SK-N-SH (cell line): Measurements from ENCODE around the gene LRRC10B. TPM values are rescaled to one million over a fixed set of nuclear protein-coding genes. Genes with fewer than 3 reads are reported as not detected.

Source experiments
- CTCF ChIA-PET: fragments of 300-600, 350-600 bp; formaldehyde crosslinking; extraction: SDS; loops from one replicate; lab custom pipeline; 2021; lab: Yijun Ruan, JAX
- POLR2A ChIA-PET: fragments of 350-600 bp; sonication (Branson Sonifier 250); formaldehyde crosslinking; extraction: SDS; loops from one replicate; lab custom pipeline; 2020; ENCODE audit warnings: antibody characterized with exemption, inconsistent platforms; lab: Yijun Ruan, JAX
- DNase-seq: peaks from one replicate; pipeline ENCODE4 v3.0.0; 2012
- H2AFZ ChIP-seq: fragments of 200-600 bp; sonication (generic); 2 replicates; pipeline ENCODE4 v1.8.1; 2016; ENCODE audit warnings: antibody characterized with exemption, mild to moderate bottlenecking, low read depth
- H3F3A ChIP-seq: fragments of 200-600 bp; sonication (generic); replicated peaks from 2 replicates; pipeline ENCODE3; 2016; ENCODE audit warnings: antibody characterized with exemption, mild to moderate bottlenecking; ENCODE audit not compliant: insufficient read depth
- H3K27ac ChIP-seq, 2 experiments: fragments of 200-500 bp in 1 of 2; fragments of 200-600 bp in 1 of 2; sonication (Bioruptor generic) in 1 of 2; sonication (generic), shearing (Covaris generic) in 1 of 2; 2 replicates each; pipeline versions ENCODE4 v1.5.1 to v1.6.1; 2014 to 2016; ENCODE audit warnings: low read depth in 2 of 2, inconsistent platforms in 1 of 2, low read length in 1 of 2, mild to moderate bottlenecking in 1 of 2, mixed read lengths in 1 of 2
- H3K27me3 ChIP-seq: fragments of 200-600 bp; sonication (generic), shearing (Covaris generic); 2 replicates; pipeline ENCODE4 v1.6.1; 2016; ENCODE audit warnings: mixed run types; ENCODE audit not compliant: insufficient read depth
- H3K36me3 ChIP-seq, 2 experiments: fragments of 200-500 bp in 1 of 2; fragments of 200-600 bp in 1 of 2; sonication (Bioruptor generic) in 1 of 2; sonication (generic) in 1 of 2; replicated peaks in 1 of 2; 2 replicates each; pipeline versions ENCODE3 to v1.5.1; 2014 to 2016; ENCODE audit warnings: low read length in 1 of 2, mild to moderate bottlenecking in 1 of 2; ENCODE audit not compliant: insufficient read depth in 2 of 2, control insufficient read depth in 1 of 2
- H3K4me1 ChIP-seq, 2 experiments: fragments of 200-500 bp in 1 of 2; fragments of 200-600 bp in 1 of 2; sonication (Bioruptor generic) in 1 of 2; sonication (generic), shearing (Covaris generic) in 1 of 2; 2 replicates each; pipeline versions ENCODE4 v1.5.1 to v1.6.1; 2014 to 2016; ENCODE audit warnings: low read depth in 1 of 2, low read length in 1 of 2, mixed run types in 1 of 2; ENCODE audit not compliant: insufficient read depth in 2 of 2, control insufficient read depth in 1 of 2
- H3K4me2 ChIP-seq: fragments of 200-600 bp; sonication (generic), shearing (Covaris generic); 2 replicates; pipeline ENCODE4 v1.6.1; 2017; ENCODE audit warnings: mixed run types
- H3K4me3 ChIP-seq, 2 experiments: fragments of 200-500 bp in 1 of 2; fragments of 200-600 bp in 1 of 2; sonication (Bioruptor generic) in 1 of 2; sonication (generic), shearing (Covaris generic) in 1 of 2; 2 replicates each; pipeline versions ENCODE4 v1.5.1 to v1.8.1; 2014 to 2016; ENCODE audit warnings: low read depth in 2 of 2, inconsistent platforms in 1 of 2, low read length in 1 of 2, mild to moderate bottlenecking in 1 of 2, mixed read lengths in 1 of 2, moderate library complexity in 1 of 2
- H3K79me2 ChIP-seq: fragments of 200-600 bp; sonication (generic); 2 replicates; pipeline ENCODE4 v1.8.1; 2017; ENCODE audit warnings: mild to moderate bottlenecking; ENCODE audit not compliant: insufficient read depth
- H3K9ac ChIP-seq: fragments of 200-600 bp; sonication (generic); 2 replicates; pipeline ENCODE4 v1.6.1; 2017; ENCODE audit warnings: mixed run types
- H3K9me2 ChIP-seq: fragments of 200-600 bp; sonication (generic); 2 replicates; pipeline ENCODE4 v1.6.1; 2017; ENCODE audit warnings: mixed run types
- H3K9me3 ChIP-seq: fragments of 200-600 bp; sonication (generic); 2 replicates; pipeline ENCODE4 v1.6.1; 2017; ENCODE audit warnings: mixed run types, mild to moderate bottlenecking, moderate library complexity
- H4K20me1 ChIP-seq: fragments of 200-600 bp; sonication (generic); 2 replicates; pipeline ENCODE4 v1.6.1; 2017; ENCODE audit warnings: mild to moderate bottlenecking, mixed run types; ENCODE audit not compliant: insufficient read depth
- ELF1 ChIP-seq: IDR thresholded peaks from 2 replicates; pipeline ENCODE4 v1.4.0; 2012
- EP300 ChIP-seq, 2 experiments: IDR thresholded peaks; 2 replicates each; pipeline versions ENCODE4 v1.4.0 to v1.6.1; 2012; ENCODE audit warnings: borderline replicate concordance in 1 of 2, low read depth in 1 of 2, low read length in 1 of 2
- FOSL2 ChIP-seq: IDR thresholded peaks from 2 replicates; pipeline ENCODE4 v1.4.0; 2012; ENCODE audit warnings: low read depth, mild to moderate bottlenecking, moderate library complexity, borderline replicate concordance
- FOXM1 ChIP-seq: IDR thresholded peaks from 2 replicates; pipeline ENCODE4 v1.4.0; 2012; ENCODE audit warnings: low read depth, mild to moderate bottlenecking
- GABPA ChIP-seq: IDR thresholded peaks from 2 replicates; pipeline ENCODE4 v1.4.0; 2012; ENCODE audit warnings: low read depth, mild to moderate bottlenecking
- MEF2A ChIP-seq: IDR thresholded peaks from 2 replicates; pipeline ENCODE4 v1.4.0; 2012; ENCODE audit warnings: low read depth, borderline replicate concordance
- NRF1 ChIP-seq: IDR thresholded peaks from 2 replicates; pipeline ENCODE4 v1.6.1; 2012; ENCODE audit warnings: low read depth, mild to moderate bottlenecking, low read length
- SIN3A ChIP-seq: IDR thresholded peaks from 2 replicates; pipeline ENCODE4 v1.6.1; 2012; ENCODE audit warnings: low read depth, mild to moderate bottlenecking, low read length, moderate library complexity, borderline replicate concordance
- SMC3 ChIP-seq: IDR thresholded peaks from 2 replicates; pipeline ENCODE4 v1.6.1; 2012; ENCODE audit warnings: low read depth, low read length, improper control_type of control experiment
- TAF1 ChIP-seq: IDR thresholded peaks from 2 replicates; pipeline ENCODE4 v1.6.1; 2012; ENCODE audit warnings: low read depth, mild to moderate bottlenecking, low read length, moderate library complexity, borderline replicate concordance
- TCF12 ChIP-seq: IDR thresholded peaks from 2 replicates; pipeline ENCODE4 v1.4.0; 2012
- WGBS: methylation state at CpG from one replicate; pipeline ENCODE4 v1.1.6; 2017; ENCODE audit warnings: low lambda C conversion rate; 5-methylcytosine and 5-hydroxymethylcytosine counted together
- polyA plus RNA-seq, 3 experiments: library from polyadenylated mRNA; depleted of rRNA; stranded (reverse); fragments of >200 nt; gene quantifications; 2 replicates each; pipeline ENCODE4 v1.2.3, GENCODE V29; 2012
- TF ChIP-seq, protein P1 (sequence below): IDR thresholded peaks from 2 replicates; pipeline ENCODE4 v1.4.0; 2012; ENCODE audit warnings: low read depth
- TF ChIP-seq, protein P2 (sequence below): fragments of 150-350 bp; IDR thresholded peaks from 2 replicates; pipeline ENCODE4 v1.6.1; 2017; ENCODE audit warnings: antibody characterized with exemption, low read length, low read depth, borderline replicate concordance
- TF ChIP-seq, protein P3 (sequence below): IDR thresholded peaks from 2 replicates; pipeline ENCODE4 v1.4.0; 2012; ENCODE audit warnings: low read depth, borderline replicate concordance
- TF ChIP-seq, protein P4 (sequence below): IDR thresholded peaks from 2 replicates; pipeline ENCODE4; 2012
- TF ChIP-seq, protein P5 (sequence below): IDR thresholded peaks from 2 replicates; pipeline ENCODE4 v1.6.1; 2012; ENCODE audit warnings: mild to moderate bottlenecking, low read depth, low read length, moderate library complexity

The LRRC10B gene
- polyA plus RNA-seq, 1 of the 3 experiments (the other 2 are of a cell fraction) = not detected

DNA sequence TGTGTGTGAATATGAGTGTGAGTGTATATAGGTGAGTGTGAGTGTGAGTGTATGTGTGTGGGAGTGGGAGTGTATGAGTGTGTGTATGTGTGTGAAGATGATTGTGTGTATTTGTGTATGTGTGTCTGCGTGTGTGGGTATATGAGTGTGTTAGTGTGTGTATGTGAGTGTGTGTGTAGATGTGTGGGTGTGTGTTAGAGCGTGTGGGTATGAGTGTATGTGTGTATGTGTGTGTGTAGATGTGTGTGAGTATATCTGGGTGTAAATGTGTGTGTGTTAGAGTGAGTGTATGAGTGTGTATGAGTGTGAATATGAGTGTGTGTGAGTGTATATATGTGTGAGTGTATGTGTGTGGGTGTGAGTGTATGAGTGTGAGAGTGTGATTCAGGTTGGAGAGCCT, 11.1 kb upstream of the LRRC10B start (continued):
- TF ChIP-seq SMC3 = no peak
- TF ChIP-seq, protein P1, sequence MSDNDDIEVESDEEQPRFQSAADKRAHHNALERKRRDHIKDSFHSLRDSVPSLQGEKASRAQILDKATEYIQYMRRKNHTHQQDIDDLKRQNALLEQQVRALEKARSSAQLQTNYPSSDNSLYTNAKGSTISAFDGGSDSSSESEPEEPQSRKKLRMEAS = no peak
- TF ChIP-seq EP300 (IDR thresholded peaks at IDR 0.05; ENCODE audit: borderline replicate concordance in 1 of 2, low read depth in 1 of 2, low read length in 1 of 2) = no peak
- no peak for TF ChIP-seq FOSL2
- TF ChIP-seq, protein P2, sequence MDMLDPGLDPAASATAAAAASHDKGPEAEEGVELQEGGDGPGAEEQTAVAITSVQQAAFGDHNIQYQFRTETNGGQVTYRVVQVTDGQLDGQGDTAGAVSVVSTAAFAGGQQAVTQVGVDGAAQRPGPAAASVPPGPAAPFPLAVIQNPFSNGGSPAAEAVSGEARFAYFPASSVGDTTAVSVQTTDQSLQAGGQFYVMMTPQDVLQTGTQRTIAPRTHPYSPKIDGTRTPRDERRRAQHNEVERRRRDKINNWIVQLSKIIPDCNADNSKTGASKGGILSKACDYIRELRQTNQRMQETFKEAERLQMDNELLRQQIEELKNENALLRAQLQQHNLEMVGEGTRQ = no peak

DNA sequence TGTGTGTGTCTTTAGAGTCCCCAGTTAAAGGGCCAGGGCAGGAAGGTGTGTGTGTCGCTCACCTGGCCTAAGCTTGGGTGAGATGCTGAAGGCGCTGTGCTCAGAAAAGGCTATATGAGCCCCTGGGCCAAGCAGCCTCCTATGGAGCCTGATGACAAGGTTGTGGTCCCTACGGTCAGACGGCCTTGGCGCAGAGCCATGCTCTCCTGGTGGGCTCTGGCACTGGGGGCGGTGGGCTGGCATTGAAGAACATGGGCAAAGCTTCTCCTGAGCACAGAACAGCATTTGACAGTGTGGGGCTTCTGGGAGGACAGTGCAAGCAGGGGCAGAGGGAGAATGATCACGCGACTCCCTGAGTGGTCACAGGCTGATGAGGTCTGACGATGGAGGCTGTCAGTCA, 10.7 kb upstream of the LRRC10B start:
- H3F3A ChIP-seq = no peaks in the 10 kb centered on the region
- ChIA-PET POLR2A (no interaction called here), CTCF (no interaction called here)
- H3K9ac ChIP-seq = no peak overlapping the region
- no peak for DNase-seq
- no peaks in the 10 kb centered on the region for H4K20me1 ChIP-seq
- no peaks in the 10 kb centered on the region for H3K9me2 ChIP-seq
- peaks cover 0 to 10% of the 10 kb centered on the region in 2 experiments; a peak in 1 of 4 replicates for H3K4me1 ChIP-seq
- no peaks in the 10 kb centered on the region for H3K36me3 ChIP-seq
- H2AFZ ChIP-seq = no peak overlapping the region
- H3K4me3 ChIP-seq = no peak overlapping the region
- H3K4me2 ChIP-seq = no peak overlapping the region
- H3K27me3 ChIP-seq = no peaks in the 10 kb centered on the region
- H3K27ac ChIP-seq = no peak overlapping the region
- no peaks in the 10 kb centered on the region for H3K9me3 ChIP-seq
- H3K79me2 ChIP-seq = no peaks in the 10 kb centered on the region
- whole genome bisulfite sequencing = 79% methylated on average over 4 of the region's 9 CpGs
- TF ChIP-seq TAF1 = no peak
- TF ChIP-seq, protein P3, sequence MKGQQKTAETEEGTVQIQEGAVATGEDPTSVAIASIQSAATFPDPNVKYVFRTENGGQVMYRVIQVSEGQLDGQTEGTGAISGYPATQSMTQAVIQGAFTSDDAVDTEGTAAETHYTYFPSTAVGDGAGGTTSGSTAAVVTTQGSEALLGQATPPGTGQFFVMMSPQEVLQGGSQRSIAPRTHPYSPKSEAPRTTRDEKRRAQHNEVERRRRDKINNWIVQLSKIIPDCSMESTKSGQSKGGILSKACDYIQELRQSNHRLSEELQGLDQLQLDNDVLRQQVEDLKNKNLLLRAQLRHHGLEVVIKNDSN = no peak
- TF ChIP-seq, protein P4, sequence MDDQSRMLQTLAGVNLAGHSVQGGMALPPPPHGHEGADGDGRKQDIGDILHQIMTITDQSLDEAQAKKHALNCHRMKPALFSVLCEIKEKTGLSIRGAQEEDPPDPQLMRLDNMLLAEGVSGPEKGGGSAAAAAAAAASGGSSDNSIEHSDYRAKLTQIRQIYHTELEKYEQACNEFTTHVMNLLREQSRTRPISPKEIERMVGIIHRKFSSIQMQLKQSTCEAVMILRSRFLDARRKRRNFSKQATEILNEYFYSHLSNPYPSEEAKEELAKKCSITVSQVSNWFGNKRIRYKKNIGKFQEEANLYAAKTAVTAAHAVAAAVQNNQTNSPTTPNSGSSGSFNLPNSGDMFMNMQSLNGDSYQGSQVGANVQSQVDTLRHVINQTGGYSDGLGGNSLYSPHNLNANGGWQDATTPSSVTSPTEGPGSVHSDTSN = no peak
- TF ChIP-seq GABPA = no peak
- no peak for TF ChIP-seq NRF1
- no peak for TF ChIP-seq FOXM1
- TF ChIP-seq FOSL2 = no peak
- TF ChIP-seq, all 33 proteins: peak for 0

DNA sequence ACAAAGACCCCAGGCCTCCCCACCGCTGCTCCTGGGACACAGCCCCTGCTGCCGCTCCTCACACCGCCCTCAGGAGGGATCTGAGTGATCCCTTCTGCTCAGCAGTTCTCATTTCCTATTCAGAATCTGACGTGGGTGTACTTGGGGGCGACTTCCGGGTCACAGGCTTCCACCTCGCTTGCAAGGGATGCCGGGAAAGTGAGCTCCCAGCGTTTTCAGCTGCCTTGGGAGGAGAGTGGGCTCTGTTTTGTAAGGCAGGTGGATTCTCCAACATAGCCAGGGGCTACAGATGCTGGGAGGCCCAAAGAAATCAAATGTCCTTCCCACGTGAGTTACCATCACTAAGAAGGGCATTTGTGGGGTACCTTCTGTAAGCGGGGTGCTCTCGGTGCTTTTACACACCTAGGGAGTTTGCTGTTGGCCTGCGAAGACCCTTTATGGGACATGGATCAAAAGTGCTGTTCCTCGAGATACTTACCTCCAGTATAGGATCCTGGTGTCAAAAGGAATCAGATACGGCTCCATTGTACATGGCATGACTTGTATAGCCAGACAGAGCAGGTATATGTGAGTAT, 9.7 kb upstream of the LRRC10B start:
- no peaks in the 10 kb centered on the region for H3K9me2 ChIP-seq
- peaks cover 0 to 10% of the 10 kb centered on the region in 2 experiments; a peak in 1 of 4 replicates for H3K4me1 ChIP-seq
- H2AFZ ChIP-seq = no peak overlapping the region
- DNase-seq = no peak
- CTCF ChIA-PET = interaction anchor here (1.0 to 1.2 kb wide), 2 partner anchors 8 to 21 kb away, joined by 3 read pairs; no protein-coding TSS in a partner anchor
- no peak overlapping the region for H3K4me3 ChIP-seq
- no peaks in the 10 kb centered on the region for H3K36me3 ChIP-seq
- POLR2A ChIA-PET = no interaction called here
- no peaks in the 10 kb centered on the region for H3K9me3 ChIP-seq
- WGBS = 70% methylated on average over 12 of the region's 15 CpGs
- no peaks in the 10 kb centered on the region for H3K27me3 ChIP-seq
- TF ChIP-seq SIN3A (no peak), ELF1 (no peak), TCF12 (no peak), EP300 (IDR thresholded peaks at IDR 0.05; ENCODE audit: borderline replicate concordance in 1 of 2, low read depth in 1 of 2, low read length in 1 of 2) (no peak), FOXM1 (no peak), MEF2A (no peak)
- TF ChIP-seq, protein P2 = no peak
- TF ChIP-seq, protein P5, sequence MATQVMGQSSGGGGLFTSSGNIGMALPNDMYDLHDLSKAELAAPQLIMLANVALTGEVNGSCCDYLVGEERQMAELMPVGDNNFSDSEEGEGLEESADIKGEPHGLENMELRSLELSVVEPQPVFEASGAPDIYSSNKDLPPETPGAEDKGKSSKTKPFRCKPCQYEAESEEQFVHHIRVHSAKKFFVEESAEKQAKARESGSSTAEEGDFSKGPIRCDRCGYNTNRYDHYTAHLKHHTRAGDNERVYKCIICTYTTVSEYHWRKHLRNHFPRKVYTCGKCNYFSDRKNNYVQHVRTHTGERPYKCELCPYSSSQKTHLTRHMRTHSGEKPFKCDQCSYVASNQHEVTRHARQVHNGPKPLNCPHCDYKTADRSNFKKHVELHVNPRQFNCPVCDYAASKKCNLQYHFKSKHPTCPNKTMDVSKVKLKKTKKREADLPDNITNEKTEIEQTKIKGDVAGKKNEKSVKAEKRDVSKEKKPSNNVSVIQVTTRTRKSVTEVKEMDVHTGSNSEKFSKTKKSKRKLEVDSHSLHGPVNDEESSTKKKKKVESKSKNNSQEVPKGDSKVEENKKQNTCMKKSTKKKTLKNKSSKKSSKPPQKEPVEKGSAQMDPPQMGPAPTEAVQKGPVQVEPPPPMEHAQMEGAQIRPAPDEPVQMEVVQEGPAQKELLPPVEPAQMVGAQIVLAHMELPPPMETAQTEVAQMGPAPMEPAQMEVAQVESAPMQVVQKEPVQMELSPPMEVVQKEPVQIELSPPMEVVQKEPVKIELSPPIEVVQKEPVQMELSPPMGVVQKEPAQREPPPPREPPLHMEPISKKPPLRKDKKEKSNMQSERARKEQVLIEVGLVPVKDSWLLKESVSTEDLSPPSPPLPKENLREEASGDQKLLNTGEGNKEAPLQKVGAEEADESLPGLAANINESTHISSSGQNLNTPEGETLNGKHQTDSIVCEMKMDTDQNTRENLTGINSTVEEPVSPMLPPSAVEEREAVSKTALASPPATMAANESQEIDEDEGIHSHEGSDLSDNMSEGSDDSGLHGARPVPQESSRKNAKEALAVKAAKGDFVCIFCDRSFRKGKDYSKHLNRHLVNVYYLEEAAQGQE = no peak
- H3K9ac ChIP-seq = no peak overlapping the region
- no peaks in the 10 kb centered on the region for H4K20me1 ChIP-seq
- no peaks in the 10 kb centered on the region for H3K79me2 ChIP-seq
- no peaks in the 10 kb centered on the region for H3F3A ChIP-seq
- no peak overlapping the region for H3K27ac ChIP-seq
- no peak overlapping the region for H3K4me2 ChIP-seq
